Nephron (organoid): Measurements from ENCODE around the gene C1orf216.
"Not testable (repeated sequence)": the region's sequence is repeated elsewhere in the genome, so short reads cannot be mapped to it uniquely, and the experiment has no call there.

Experiments used
- H3K27ac Mint-ChIP-seq, 3 experiments: 2 replicates each; pipeline ENCODE4 v1.8.0; 2020; ENCODE audit warnings: mixed read lengths in 3 of 3, mild to moderate bottlenecking in 2 of 3, moderate library complexity in 1 of 3
- H3K27me3 Mint-ChIP-seq: 2 replicates; pipeline ENCODE4 v1.8.0; 2021; ENCODE audit warnings: low read depth, mild to moderate bottlenecking, moderate library complexity, mixed read lengths
- H3K36me3 Mint-ChIP-seq: 2 replicates; pipeline ENCODE4 v1.8.0; 2020; ENCODE audit warnings: low read depth, mixed read lengths
- H3K4me1 Mint-ChIP-seq: 2 replicates; pipeline ENCODE4 v1.8.0; 2020; ENCODE audit warnings: mixed read lengths
- H3K4me3 Mint-ChIP-seq, 3 experiments: 2 replicates each; pipeline ENCODE4 v1.8.0; 2020; ENCODE audit warnings: mild to moderate bottlenecking in 3 of 3, mixed read lengths in 3 of 3, moderate library complexity in 2 of 3
- H3K9me3 Mint-ChIP-seq: 2 replicates; pipeline ENCODE4 v1.8.0; 2020; ENCODE audit warnings: mixed read lengths
- CTCF ChIP-seq, 3 experiments: fragments of 200-600 bp; sonication (generic); IDR thresholded peaks; one replicate each; pipeline ENCODE4 v1.5.0; 2021; ENCODE audit warnings: antibody characterized with exemption in 3 of 3; ENCODE audit not compliant: unreplicated experiment in 3 of 3

Gene C1orf216

GRCh38 chr1:35726450-35727433, 8.1 kb upstream of the C1orf216 start:
- Mint-ChIP-seq H3K4me1 (peaks cover 22% of the 10 kb centered on the region), H3K36me3 (peaks cover 4% of the 10 kb centered on the region), H3K4me3 (no peak overlapping the region), H3K27ac (no peak overlapping the region), H3K27me3 (peaks cover 4% of the 10 kb centered on the region), H3K9me3 (no peaks in the 10 kb centered on the region)
- peak; percentile 85 to 91 (median 89) for TF ChIP-seq CTCF (IDR thresholded peaks at IDR 0.05; ENCODE audit: unreplicated experiment in 3 of 3)

GRCh38 chr1:35725596-35725995, 6.9 kb upstream of the C1orf216 start:
- Mint-ChIP-seq H3K27me3 (peaks cover 4% of the 10 kb centered on the region), H3K9me3 (no peaks in the 10 kb centered on the region), H3K4me3 (peak overlapping the region in 1 of 3 experiments; percentile 64), H3K27ac (no peak overlapping the region), H3K4me1 (peaks cover 22% of the 10 kb centered on the region), H3K36me3 (no peaks in the 10 kb centered on the region)
- TF ChIP-seq CTCF (IDR thresholded peaks at IDR 0.05; ENCODE audit: unreplicated experiment in 3 of 3), result no peak

GRCh38 chr1:35717911-35718476, 690 bp downstream of the C1orf216 start:
- peaks cover 31% of the 10 kb centered on the region for H3K4me1 Mint-ChIP-seq
- peak overlapping the region; percentile 37 to 81 (median 79) for H3K27ac Mint-ChIP-seq
- H3K36me3 Mint-ChIP-seq, result peaks cover 5% of the 10 kb centered on the region
- no peaks in the 10 kb centered on the region for H3K9me3 Mint-ChIP-seq
- H3K4me3 Mint-ChIP-seq, result peak overlapping the region; percentile 76 to 90 (median 89)
- H3K27me3 Mint-ChIP-seq, result no peaks in the 10 kb centered on the region
- no peak for TF ChIP-seq CTCF (IDR thresholded peaks at IDR 0.05; ENCODE audit: unreplicated experiment in 3 of 3)

GRCh38 chr1:35715568-35716002, 3.1 kb downstream of the C1orf216 start:
- H3K4me1 Mint-ChIP-seq, result peaks cover 31% of the 10 kb centered on the region
- peak overlapping the region; percentile 11 to 54 (median 18) for H3K4me3 Mint-ChIP-seq
- H3K27me3 Mint-ChIP-seq, result no peaks in the 10 kb centered on the region
- no peak overlapping the region for H3K27ac Mint-ChIP-seq
- peaks cover 5% of the 10 kb centered on the region for H3K36me3 Mint-ChIP-seq
- H3K9me3 Mint-ChIP-seq, result no peaks in the 10 kb centered on the region
- peak; percentile 67 to 69 (median 68) for TF ChIP-seq CTCF (IDR thresholded peaks at IDR 0.05; ENCODE audit: unreplicated experiment in 3 of 3)

GRCh38 chr1:35714921-35715567, 3.6 kb downstream of the C1orf216 start:
- TF ChIP-seq CTCF (IDR thresholded peaks at IDR 0.05; ENCODE audit: unreplicated experiment in 3 of 3), result no peak
- Mint-ChIP-seq H3K4me3 (peak overlapping the region in 1 of 3 experiments; percentile 11), H3K27ac (no peak overlapping the region), H3K9me3 (no peaks in the 10 kb centered on the region), H3K36me3 (peaks cover 5% of the 10 kb centered on the region), H3K4me1 (peaks cover 31% of the 10 kb centered on the region), H3K27me3 (no peaks in the 10 kb centered on the region)

- not testable (repeated sequence) for H3K27ac Mint-ChIP-seq, H3K36me3 Mint-ChIP-seq, H3K9me3 Mint-ChIP-seq
- H3K27me3 Mint-ChIP-seq, result peaks cover 30% of the 10 kb centered on the region
- H3K4me1 Mint-ChIP-seq, result peaks cover 25% of the 10 kb centered on the region
- H3K4me3 Mint-ChIP-seq, result peak overlapping the region in 1 of 3 experiments; percentile 58
These were observed 7.6 kb downstream of the C1orf216 start for GRCh38 chr1:35711098-35711497.
